Caco-2 (cell line): ENCODE measurements around the gene RTN4RL1. TPM values are rescaled to one million over a fixed set of nuclear protein-coding genes. Genes with fewer than 3 reads are reported as not detected.

Experiments
- BruUV-seq: library from RNA; stranded (reverse); fragments of 400-500 nt; replicated peaks from 2 replicates; lab custom pipeline; 2021; lab: Mats Ljungman, UMichigan
- CTCF ChIA-PET: fragments of 300-600 bp; sonication (Branson Sonifier 250); formaldehyde crosslinking; loops from one replicate; lab custom pipeline; 2022; ENCODE audit warnings: antibody characterized with exemption; lab: Charles Lee
- POLR2A ChIA-PET: fragments of 300-600 bp; sonication (Branson Sonifier 250); formaldehyde crosslinking; loops from one replicate; lab custom pipeline; 2022; ENCODE audit warnings: antibody characterized with exemption; lab: Charles Lee
- DNase-seq, 2 experiments: peaks; one replicate each; pipeline versions ENCODE4 v3.0.0 to v3.0.0-alpha.2; 2020 to 2022
- H3K27me3 ChIP-seq: replicated peaks from 2 replicates; pipeline ENCODE4 v1.6.0; 2011; ENCODE audit warnings: low read length; ENCODE audit not compliant: control insufficient read depth, insufficient read depth
- H3K36me3 ChIP-seq: 2 replicates; pipeline ENCODE4 v1.5.1; 2011; ENCODE audit warnings: low read length; ENCODE audit not compliant: control insufficient read depth, insufficient read depth
- H3K4me1 ChIP-seq: fragments of 250-450 bp; sonication (Bioruptor Pico); 2 replicates; pipeline ENCODE4 v1.5.1; 2020; ENCODE audit warnings: mild to moderate bottlenecking
- H3K4me3 ChIP-seq: 2 replicates; pipeline ENCODE4 v1.5.1; 2011; ENCODE audit warnings: low read depth, mild to moderate bottlenecking, control low read depth, low read length
- H3K9me3 ChIP-seq: fragments of 250-450 bp; sonication (Bioruptor Pico); 2 replicates; pipeline ENCODE4 v1.5.1; 2020; ENCODE audit warnings: mild to moderate bottlenecking, moderate library complexity
- H3K27ac Mint-ChIP-seq: one replicate; pipeline ENCODE4 v1.8.0; 2022; ENCODE audit warnings: mixed read lengths; ENCODE audit not compliant: unreplicated experiment
- H3K27me3 Mint-ChIP-seq: one replicate; pipeline ENCODE4 v1.8.0; 2022; ENCODE audit warnings: mixed read lengths; ENCODE audit not compliant: insufficient read depth, unreplicated experiment
- H3K36me3 Mint-ChIP-seq: one replicate; pipeline ENCODE4 v1.8.0; 2022; ENCODE audit warnings: mild to moderate bottlenecking, mixed read lengths; ENCODE audit not compliant: insufficient read depth, unreplicated experiment
- H3K4me1 Mint-ChIP-seq: one replicate; pipeline ENCODE4 v1.8.0; 2022; ENCODE audit warnings: low read depth, mixed read lengths; ENCODE audit not compliant: unreplicated experiment
- H3K4me3 Mint-ChIP-seq: one replicate; pipeline ENCODE4 v1.8.0; 2022; ENCODE audit warnings: mild to moderate bottlenecking, moderate library complexity, mixed read lengths; ENCODE audit not compliant: unreplicated experiment
- H3K9me3 Mint-ChIP-seq: one replicate; pipeline ENCODE4 v1.8.0; 2022; ENCODE audit warnings: mixed read lengths; ENCODE audit not compliant: unreplicated experiment
- CTCF ChIP-seq, 2 experiments: fragments of 200-600 bp in 1 of 2; IDR thresholded peaks; 1 replicate in 1 of 2; 2 replicates in 1 of 2; pipeline versions ENCODE4 v1.5.1 to v1.8.0; 2011 to 2022; ENCODE audit warnings: antibody characterized with exemption in 1 of 2, control low read depth in 1 of 2, inconsistent platforms in 1 of 2, low read depth in 1 of 2, low read length in 1 of 2, mild to moderate bottlenecking in 1 of 2, moderate library complexity in 1 of 2; ENCODE audit not compliant: insufficient read depth in 1 of 2, severe bottlenecking in 1 of 2, unreplicated experiment in 1 of 2
- intact Hi-C: fragments of 100-400 bp; cut with micrococcal nuclease; formaldehyde crosslinking; loops from one replicate; pipeline ENCODE4 v1.10.0; 2022; ENCODE audit not compliant: unreplicated experiment
- total RNA-seq: library from RNA; stranded (reverse); gene quantifications from 2 replicates; pipeline ENCODE4 v1.2.3, GENCODE V29; 2022

The RTN4RL1 gene
- total RNA-seq, 1 experiment from 2014 or later = 0.54 TPM

- no TSS peak for BruUV-seq
- POLR2A ChIA-PET = no interaction called here
- peaks cover 18% of the 10 kb centered on the region for H3K4me1 ChIP-seq
- no peak for DNase-seq
- peaks cover 3% of the 10 kb centered on the region; the same call in 1 of the 2 replicates for H3K36me3 ChIP-seq
- H3K27me3 ChIP-seq = no peaks in the 10 kb centered on the region
- H3K27ac Mint-ChIP-seq = no peak overlapping the region
- intact Hi-C loops = no loop called here
- no peak overlapping the region for H3K4me3 ChIP-seq
- H3K4me1 Mint-ChIP-seq = peaks cover 9% of the 10 kb centered on the region
- no peaks in the 10 kb centered on the region for H3K27me3 Mint-ChIP-seq
- no peaks in the 10 kb centered on the region for H3K9me3 Mint-ChIP-seq
- no peaks in the 10 kb centered on the region for H3K9me3 ChIP-seq
- peak overlapping the region; percentile 95 for H3K4me3 Mint-ChIP-seq
- peaks cover 41% of the 10 kb centered on the region for H3K36me3 Mint-ChIP-seq
- CTCF ChIA-PET = interaction anchor here (1.5 kb wide), 1 partner anchor 131 kb away, joined by 8 read pairs; no protein-coding TSS in a partner anchor
- no peak for TF ChIP-seq CTCF (IDR thresholded peaks at IDR 0.05; ENCODE audit: insufficient read depth in 1 of 2, low read depth in 1 of 2, low read length in 1 of 2, severe bottlenecking in 1 of 2, unreplicated experiment in 1 of 2)
Observed at GRCh38 chr17:2040219-2040827, 15.2 kb upstream of the RTN4RL1 start.

GRCh38 chr17:2037155-2037554, 12.0 kb upstream of the RTN4RL1 start:
- Histone ChIP-seq H3K9me3 (no peaks in the 10 kb centered on the region), H3K4me3 (no peak overlapping the region), H3K36me3 (no peaks in the 10 kb centered on the region; the same call in none of the 2 replicates), H3K27me3 (no peaks in the 10 kb centered on the region), H3K4me1 (peaks cover 6% of the 10 kb centered on the region; the same call in 1 of the 2 replicates)
- H3K9me3 Mint-ChIP-seq = no peaks in the 10 kb centered on the region
- H3K36me3 Mint-ChIP-seq = peaks cover 13% of the 10 kb centered on the region
- POLR2A ChIA-PET = no interaction called here
- no TSS peak for BruUV-seq
- no peaks in the 10 kb centered on the region for H3K4me1 Mint-ChIP-seq
- no peaks in the 10 kb centered on the region for H3K27me3 Mint-ChIP-seq
- intact Hi-C loops = no loop called here
- CTCF ChIA-PET = interaction anchor here (1.2 kb wide), 1 partner anchor 127 kb away, joined by 3 read pairs; no protein-coding TSS in a partner anchor
- DNase-seq = no peak
- H3K4me3 Mint-ChIP-seq = no peak overlapping the region
- TF ChIP-seq CTCF (IDR thresholded peaks at IDR 0.05; ENCODE audit: insufficient read depth in 1 of 2, low read depth in 1 of 2, low read length in 1 of 2, severe bottlenecking in 1 of 2, unreplicated experiment in 1 of 2) = no peak
- H3K27ac Mint-ChIP-seq = no peak overlapping the region

- intact Hi-C loops = no loop called here
- Mint-ChIP-seq H3K9me3 (no peaks in the 10 kb centered on the region), H3K4me1 (no peaks in the 10 kb centered on the region), H3K36me3 (peaks cover 5% of the 10 kb centered on the region), H3K4me3 (no peak overlapping the region), H3K27me3 (no peaks in the 10 kb centered on the region), H3K27ac (no peak overlapping the region)
- H3K27me3 ChIP-seq = no peaks in the 10 kb centered on the region
- H3K4me3 ChIP-seq = no peak overlapping the region
- BruUV-seq = no TSS peak
- no peak for DNase-seq
- CTCF ChIA-PET = interaction anchor here (1.0 kb wide), 1 partner anchor 132 kb away, joined by 3 read pairs; no protein-coding TSS in a partner anchor
- H3K4me1 ChIP-seq = peaks cover 2% of the 10 kb centered on the region; the same call in 1 of the 2 replicates
- no peaks in the 10 kb centered on the region; the same call in none of the 2 replicates for H3K36me3 ChIP-seq
- POLR2A ChIA-PET = interaction anchor here (0.7 kb wide), 1 partner anchor 16 kb away, joined by 7 read pairs; no protein-coding TSS in a partner anchor
- TF ChIP-seq CTCF (IDR thresholded peaks at IDR 0.05; ENCODE audit: insufficient read depth in 1 of 2, low read depth in 1 of 2, low read length in 1 of 2, severe bottlenecking in 1 of 2, unreplicated experiment in 1 of 2) = no peak
- no peaks in the 10 kb centered on the region for H3K9me3 ChIP-seq
Observed at GRCh38 chr17:2035541-2036488, 10.7 kb upstream of the RTN4RL1 start.
